Natural killer cell (primary cell): ENCODE results near the gene HOXC12. TPM values are rescaled to one million over a fixed set of nuclear protein-coding genes. Genes with fewer than 3 reads are reported as not detected.

Source experiments
- ATAC-seq, 3 donors: fragments of 150-1000 bp in 2 of 3; fragments of 200-7000 bp in 1 of 3; cut with Tn5 transposase; 1 replicate in 1 of 3; 2 replicates in 2 of 3; pipeline ENCODE4 v1.10.0; 2021; ENCODE audit warnings: mild to moderate bottlenecking in 2 of 3, moderate library complexity in 2 of 3
- DNase-seq, 2 donors: peaks; one replicate each; pipeline versions ENCODE4 v3.0.0 to v3.0.0-alpha.2; 2013 to 2021; ENCODE audit warnings: mixed read lengths in 1 of 2
- H3K27ac ChIP-seq: one replicate; pipeline ENCODE4 v1.5.1; 2013; ENCODE audit warnings: mild to moderate bottlenecking, low read length
- H3K27me3 ChIP-seq: one replicate; pipeline ENCODE4 v1.6.1; 2013; ENCODE audit warnings: low read length; ENCODE audit not compliant: control insufficient read depth, insufficient read depth
- H3K36me3 ChIP-seq: one replicate; pipeline ENCODE4 v1.6.1; 2013; ENCODE audit warnings: low read length; ENCODE audit not compliant: control insufficient read depth, insufficient read depth
- H3K4me1 ChIP-seq: one replicate; pipeline ENCODE4 v1.6.1; 2013; ENCODE audit warnings: low read length; ENCODE audit not compliant: control insufficient read depth, insufficient read depth
- H3K4me3 ChIP-seq: one replicate; pipeline ENCODE4 v1.5.1; 2013; ENCODE audit warnings: low read length
- H3K9me3 ChIP-seq: one replicate; pipeline ENCODE4 v1.6.1; 2013; ENCODE audit warnings: low read length; ENCODE audit not compliant: control insufficient read depth, insufficient read depth
- H3K27ac Mint-ChIP-seq, 2 donors: one replicate each; pipeline ENCODE4 v1.8.0; 2022; ENCODE audit warnings: mild to moderate bottlenecking in 2 of 2, mixed read lengths in 2 of 2, moderate library complexity in 1 of 2
- H3K27me3 Mint-ChIP-seq, 2 donors: one replicate each; pipeline ENCODE4 v1.8.0; 2022; ENCODE audit warnings: low read depth in 2 of 2, mixed read lengths in 2 of 2
- H3K36me3 Mint-ChIP-seq: one replicate; pipeline ENCODE4 v1.8.0; 2022; ENCODE audit warnings: mixed read lengths
- H3K4me1 Mint-ChIP-seq, 2 donors: one replicate each; pipeline ENCODE4 v1.8.0; 2022; ENCODE audit warnings: mixed read lengths in 2 of 2
- H3K4me3 Mint-ChIP-seq: one replicate; pipeline ENCODE4 v1.8.0; 2022; ENCODE audit warnings: mild to moderate bottlenecking, moderate library complexity, mixed read lengths
- H3K9me3 Mint-ChIP-seq, 2 donors: one replicate each; pipeline ENCODE4 v1.8.0; 2022; ENCODE audit warnings: mixed read lengths in 2 of 2
- CTCF ChIP-seq: fragments of 200-600 bp; IDR thresholded peaks from one replicate; pipeline ENCODE4 v1.8.0; 2022; ENCODE audit warnings: antibody characterized with exemption
- WGBS: methylation state at CpG from one replicate; pipeline ENCODE4 v1.1.7; 2013; ENCODE audit warnings: missing lambda C conversion rate; ENCODE audit not compliant: insufficient coverage; 5-methylcytosine and 5-hydroxymethylcytosine counted together
- intact Hi-C: fragments of 100-400 bp; cut with micrococcal nuclease; formaldehyde crosslinking; loops from one replicate; pipeline ENCODE4 v1.14.2; 2022
- total RNA-seq, 4 donors: library from RNA; stranded (reverse); fragments of 120-200 nt in 1 of 4; gene quantifications; one replicate each; pipeline versions ENCODE4 v1.2.3 to v1.2.4, GENCODE V29; 2013 to 2022

The HOXC12 gene
- total RNA-seq, 3 donors from 2014 or later (not counting 1 experiment from before 2014, with no cell fraction given) = not detected

GRCh38 chr12:53974084-53975063, 19.7 kb downstream of the HOXC12 start, which contains the start of gene HOTAIR:
HOTAIR (minus strand) TSS chr12:53974954.
- Mint-ChIP-seq H3K4me1 (peaks cover 18 to 31% of the 10 kb centered on the region in 2 donors), H3K27me3 (peaks cover 81 to 83% of the 10 kb centered on the region in 2 donors), H3K36me3 (no peaks in the 10 kb centered on the region), H3K9me3 (no peaks in the 10 kb centered on the region), H3K27ac (no peak within 1 kb of the TSS), H3K4me3 (peak within 1 kb of the TSS; percentile 82)
- TF ChIP-seq CTCF = no peak
- H3K4me1 ChIP-seq = peaks cover 32% of the 10 kb centered on the region
- H3K9me3 ChIP-seq = peaks cover 5% of the 10 kb centered on the region
- intact Hi-C loops = loop anchor here (5.0 kb wide), 1 partner anchor 38 kb away; no protein-coding TSS in a partner anchor
- peak in 1 of 2 donors; percentile 65 for DNase-seq
- peak; percentile 38 to 72 (median 70) for ATAC-seq
- H3K27ac ChIP-seq = no peak within 1 kb of the TSS
- peak within 1 kb of the TSS; percentile 12 for H3K4me3 ChIP-seq
- no peaks in the 10 kb centered on the region for H3K36me3 ChIP-seq
- WGBS = 3% methylated on average over 58 of the region's 63 CpGs
- H3K27me3 ChIP-seq = peaks cover 90% of the 10 kb centered on the region

GRCh38 chr12:53975064-53975471, 20.4 kb downstream of the HOXC12 start:
- no peak overlapping the region for H3K4me3 ChIP-seq
- peaks cover 18 to 31% of the 10 kb centered on the region in 2 donors for H3K4me1 Mint-ChIP-seq
- H3K9me3 Mint-ChIP-seq = no peaks in the 10 kb centered on the region
- peak overlapping the region; percentile 13 for H3K4me3 Mint-ChIP-seq
- WGBS = 5% methylated on average over 23 of the region's 25 CpGs
- no peak overlapping the region for H3K27ac ChIP-seq
- intact Hi-C loops = loop anchor here (5.0 kb wide), 1 partner anchor 37 kb away; no protein-coding TSS in a partner anchor
- H3K4me1 ChIP-seq = peaks cover 32% of the 10 kb centered on the region
- DNase-seq (no peak), ATAC-seq (no peak)
- peaks cover 90% of the 10 kb centered on the region for H3K27me3 ChIP-seq
- peaks cover 5% of the 10 kb centered on the region for H3K9me3 ChIP-seq
- H3K27me3 Mint-ChIP-seq = peaks cover 82 to 83% of the 10 kb centered on the region in 2 donors
- no peak for TF ChIP-seq CTCF
- H3K36me3 ChIP-seq = no peaks in the 10 kb centered on the region
- no peak overlapping the region for H3K27ac Mint-ChIP-seq
- H3K36me3 Mint-ChIP-seq = no peaks in the 10 kb centered on the region

- intact Hi-C loops = loop anchor here (5.0 kb wide), 1 partner anchor 37 kb away; no protein-coding TSS in a partner anchor
- H3K4me3 Mint-ChIP-seq = peak overlapping the region; percentile 64
- H3K27me3 ChIP-seq = peaks cover 88% of the 10 kb centered on the region
- H3K27ac Mint-ChIP-seq = no peak overlapping the region
- no peak for DNase-seq
- TF ChIP-seq CTCF = no peak
- no peaks in the 10 kb centered on the region for H3K36me3 Mint-ChIP-seq
- peaks cover 32% of the 10 kb centered on the region for H3K4me1 ChIP-seq
- 10% methylated on average over 30 of the region's 31 CpGs for WGBS
- peaks cover 5% of the 10 kb centered on the region for H3K9me3 ChIP-seq
- H3K27me3 Mint-ChIP-seq = peaks cover 83% of the 10 kb centered on the region in 2 donors
- H3K9me3 Mint-ChIP-seq = no peaks in the 10 kb centered on the region
- H3K4me1 Mint-ChIP-seq = peaks cover 18 to 31% of the 10 kb centered on the region in 2 donors
- H3K36me3 ChIP-seq = no peaks in the 10 kb centered on the region
- H3K4me3 ChIP-seq = no peak overlapping the region
- H3K27ac ChIP-seq = no peak overlapping the region
- no peak for ATAC-seq
Measured at GRCh38 chr12:53975479-53976152, 20.9 kb downstream of the HOXC12 start.
